ENCODE measurements around the gene MYO1D.
A peak's percentile ranks its signal among the peaks of the same experiment; 100 is the strongest.
"Not testable (repeated sequence)": the region's sequence is repeated elsewhere in the genome, so short reads cannot be mapped to it uniquely, and the experiment has no call there.

Gene MYO1D

DNA sequence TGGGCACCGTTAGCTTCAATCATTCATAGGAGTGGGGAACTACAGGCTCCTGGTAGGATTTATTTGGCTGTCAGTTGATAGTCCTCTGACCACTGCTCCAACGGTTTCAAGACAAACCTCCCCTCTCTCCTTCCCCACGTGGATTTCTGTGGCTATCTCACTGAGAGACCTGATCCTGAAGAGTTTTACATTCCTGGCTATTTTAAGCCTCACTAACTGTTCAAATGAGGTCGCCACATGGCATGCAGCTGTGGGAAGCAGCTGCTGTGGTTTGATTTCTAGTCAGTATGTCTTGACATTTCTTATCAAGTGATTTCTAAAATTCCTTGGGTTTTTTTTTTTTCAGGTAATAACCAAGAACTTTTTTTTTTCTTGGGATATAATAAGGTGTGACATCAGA is 351.8 kb downstream of the MYO1D start:
- DNase-seq (ENCODE audit: insufficient read length, low spot score) (no peak), FAIRE-seq (no peak)
- TF ChIP-seq, protein P1, sequence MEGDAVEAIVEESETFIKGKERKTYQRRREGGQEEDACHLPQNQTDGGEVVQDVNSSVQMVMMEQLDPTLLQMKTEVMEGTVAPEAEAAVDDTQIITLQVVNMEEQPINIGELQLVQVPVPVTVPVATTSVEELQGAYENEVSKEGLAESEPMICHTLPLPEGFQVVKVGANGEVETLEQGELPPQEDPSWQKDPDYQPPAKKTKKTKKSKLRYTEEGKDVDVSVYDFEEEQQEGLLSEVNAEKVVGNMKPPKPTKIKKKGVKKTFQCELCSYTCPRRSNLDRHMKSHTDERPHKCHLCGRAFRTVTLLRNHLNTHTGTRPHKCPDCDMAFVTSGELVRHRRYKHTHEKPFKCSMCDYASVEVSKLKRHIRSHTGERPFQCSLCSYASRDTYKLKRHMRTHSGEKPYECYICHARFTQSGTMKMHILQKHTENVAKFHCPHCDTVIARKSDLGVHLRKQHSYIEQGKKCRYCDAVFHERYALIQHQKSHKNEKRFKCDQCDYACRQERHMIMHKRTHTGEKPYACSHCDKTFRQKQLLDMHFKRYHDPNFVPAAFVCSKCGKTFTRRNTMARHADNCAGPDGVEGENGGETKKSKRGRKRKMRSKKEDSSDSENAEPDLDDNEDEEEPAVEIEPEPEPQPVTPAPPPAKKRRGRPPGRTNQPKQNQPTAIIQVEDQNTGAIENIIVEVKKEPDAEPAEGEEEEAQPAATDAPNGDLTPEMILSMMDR (IDR thresholded peaks at IDR 0.05; ENCODE audit: insufficient read depth, missing control alignments) = no peak

DNA sequence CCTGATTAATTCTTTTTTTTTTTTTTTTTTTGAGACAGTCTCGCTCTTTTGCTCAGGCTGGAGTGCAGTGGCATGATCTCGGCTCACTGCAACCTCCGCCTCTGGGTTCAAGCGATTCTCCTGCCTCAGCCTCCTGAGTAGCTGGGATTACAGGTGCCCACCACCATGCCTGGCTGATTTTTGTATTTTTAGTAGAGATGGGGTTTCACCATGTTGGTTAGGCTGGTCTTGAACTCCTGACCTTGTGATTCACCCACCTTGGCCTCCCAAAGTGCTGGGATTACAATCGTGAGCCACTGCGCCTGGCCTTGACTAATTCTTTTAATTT is 352.4 kb downstream of the MYO1D start:
- FAIRE-seq; DNase-seq (ENCODE audit: insufficient read length, low spot score): not testable (repeated sequence)

DNA sequence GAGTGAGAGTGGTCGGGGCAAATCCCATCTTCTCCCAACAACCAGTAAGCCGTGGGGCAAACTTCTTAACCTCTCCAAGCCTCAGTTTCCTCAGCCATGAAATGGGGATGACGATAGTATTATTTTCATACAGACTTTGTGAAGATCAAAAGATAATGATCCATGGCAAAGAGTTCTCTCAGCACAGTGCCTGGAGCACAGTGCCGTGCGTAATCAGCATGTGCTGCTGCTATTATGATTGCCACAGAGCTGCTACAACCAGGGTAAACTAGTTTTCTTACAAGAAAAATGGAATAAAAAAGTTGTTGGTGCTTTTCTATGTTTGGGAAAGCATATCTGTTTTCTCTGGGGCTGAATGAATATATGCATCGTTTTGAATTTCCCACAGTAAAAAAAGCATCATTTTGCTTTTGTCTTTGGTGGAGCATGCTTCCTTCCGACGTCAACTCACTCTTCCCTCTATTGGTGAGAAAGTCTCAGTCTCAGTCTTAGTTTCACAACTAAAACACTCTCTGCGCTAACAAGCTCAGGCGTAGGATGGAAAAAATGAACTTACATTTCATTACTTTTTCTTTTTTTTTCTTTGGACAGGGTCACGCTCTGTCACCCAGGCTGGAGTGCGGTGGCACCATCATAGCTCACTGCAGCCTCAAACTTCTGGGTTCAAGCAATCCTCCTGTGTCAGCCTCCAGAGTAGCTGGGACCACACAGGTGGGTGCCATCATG is 352.9 kb downstream of the MYO1D start:
- DNase-seq (ENCODE audit: insufficient read length, low spot score) = no peak
- TF ChIP-seq, protein P1 (IDR thresholded peaks at IDR 0.05; ENCODE audit: insufficient read depth, missing control alignments) = no peak
- FAIRE-seq = no peak

DNA sequence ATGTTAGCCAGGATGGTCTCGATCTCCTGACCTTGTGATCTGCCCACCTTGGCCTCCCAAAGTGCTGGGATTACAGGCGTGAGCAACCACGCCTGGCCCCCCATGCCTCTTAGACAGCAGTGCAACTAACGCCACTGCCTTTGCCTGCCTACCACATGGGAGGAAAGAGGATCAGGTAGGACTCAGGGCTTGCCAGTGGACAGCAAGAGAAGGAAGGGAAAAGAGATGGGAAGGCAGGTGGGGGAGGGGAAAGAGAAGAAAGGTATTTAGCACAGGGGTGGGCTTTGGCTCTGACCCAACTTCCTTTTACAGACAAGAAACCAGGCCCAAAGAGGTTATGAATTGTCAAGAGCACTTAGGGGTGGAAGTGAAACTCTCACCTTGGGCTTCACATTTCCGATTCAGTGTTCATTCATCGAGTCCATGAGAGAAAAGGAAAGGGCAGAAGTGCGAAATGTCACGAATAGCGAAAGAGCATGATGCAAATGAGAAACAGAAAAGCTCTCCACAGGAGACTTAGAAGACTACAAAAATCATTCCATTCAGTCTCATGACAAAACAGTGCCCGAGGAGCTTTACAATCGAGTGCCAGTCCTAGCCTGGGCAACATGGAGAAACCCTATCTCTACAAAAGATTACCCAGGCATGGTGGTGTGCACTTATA is 353.8 kb downstream of the MYO1D start:
- no peak for FAIRE-seq

DNA sequence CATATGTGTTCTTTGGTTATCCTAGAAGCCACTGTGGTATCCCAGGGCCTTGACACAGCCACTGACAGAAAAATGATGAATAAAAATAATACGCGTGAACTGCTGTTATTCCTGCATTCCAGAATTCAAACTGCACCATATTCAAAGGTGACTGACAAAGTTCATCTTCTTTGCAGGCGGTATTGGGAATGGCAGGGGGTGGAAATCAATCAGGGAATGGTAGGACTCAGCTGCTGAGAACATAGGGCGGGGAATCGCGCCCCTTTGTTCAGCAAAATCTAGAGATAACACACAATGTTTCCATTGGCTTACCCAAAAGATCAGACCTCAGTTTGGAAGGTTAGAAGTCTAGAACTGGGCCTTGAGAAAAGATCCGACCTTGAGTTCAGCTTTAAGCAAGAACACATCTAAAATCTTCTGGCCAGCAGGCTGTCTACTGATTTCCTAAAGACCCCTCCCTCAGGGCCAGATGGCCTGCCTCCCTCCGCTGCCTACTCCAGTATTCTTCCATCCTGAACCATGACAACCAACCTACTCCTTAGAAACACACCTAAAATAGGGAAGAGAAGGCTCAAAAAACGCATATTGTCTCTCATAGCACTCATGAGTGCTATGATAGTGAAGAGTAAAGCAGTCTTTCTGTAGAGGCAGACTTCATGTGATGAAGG is 356.1 kb downstream of the MYO1D start:
- TF ChIP-seq, protein P1 (IDR thresholded peaks at IDR 0.05; ENCODE audit: insufficient read depth, missing control alignments) = no peak
- FAIRE-seq = peak; percentile 53

More for the DNA sequence above, 353.8 kb downstream of the MYO1D start:
- DNase-seq (ENCODE audit: insufficient read length, low spot score) = no peak
- TF ChIP-seq, protein P1 (IDR thresholded peaks at IDR 0.05; ENCODE audit: insufficient read depth, missing control alignments) = no peak

DNA sequence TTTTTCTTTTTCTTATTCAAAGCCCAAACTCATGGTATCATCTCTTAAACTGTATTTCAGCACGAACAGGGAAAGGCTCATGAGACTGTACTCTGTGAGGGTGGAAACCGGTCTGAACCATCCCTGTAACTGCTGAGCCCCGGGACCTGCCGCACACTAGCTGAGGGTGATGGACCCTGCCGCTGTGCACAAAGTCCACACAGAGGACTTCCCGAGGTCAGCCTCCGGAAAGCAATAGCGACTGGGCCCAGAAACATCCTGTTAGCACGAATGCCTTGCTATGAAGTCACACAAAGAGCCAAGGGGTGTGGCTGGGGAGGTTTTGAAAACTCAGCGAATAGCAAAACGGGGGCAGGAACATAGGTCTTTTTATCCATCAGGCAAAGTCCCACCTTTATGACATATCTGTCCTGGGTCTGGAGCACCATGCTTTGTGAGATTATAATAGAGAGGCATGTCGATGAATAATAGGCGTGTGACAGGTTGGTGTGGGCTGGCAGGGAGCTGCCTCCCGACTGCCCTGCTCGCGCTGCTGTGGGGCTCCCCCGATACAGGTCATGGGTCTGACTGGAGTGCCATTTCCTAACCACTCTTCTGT is 356.7 kb downstream of the MYO1D start:
- FAIRE-seq (no peak), DNase-seq (ENCODE audit: insufficient read length, low spot score) (no peak)
- TF ChIP-seq, protein P1 (IDR thresholded peaks at IDR 0.05; ENCODE audit: insufficient read depth, missing control alignments) = no peak

More for the DNA sequence above, 356.1 kb downstream of the MYO1D start:
- no peak for DNase-seq (ENCODE audit: insufficient read length, low spot score)

DNA sequence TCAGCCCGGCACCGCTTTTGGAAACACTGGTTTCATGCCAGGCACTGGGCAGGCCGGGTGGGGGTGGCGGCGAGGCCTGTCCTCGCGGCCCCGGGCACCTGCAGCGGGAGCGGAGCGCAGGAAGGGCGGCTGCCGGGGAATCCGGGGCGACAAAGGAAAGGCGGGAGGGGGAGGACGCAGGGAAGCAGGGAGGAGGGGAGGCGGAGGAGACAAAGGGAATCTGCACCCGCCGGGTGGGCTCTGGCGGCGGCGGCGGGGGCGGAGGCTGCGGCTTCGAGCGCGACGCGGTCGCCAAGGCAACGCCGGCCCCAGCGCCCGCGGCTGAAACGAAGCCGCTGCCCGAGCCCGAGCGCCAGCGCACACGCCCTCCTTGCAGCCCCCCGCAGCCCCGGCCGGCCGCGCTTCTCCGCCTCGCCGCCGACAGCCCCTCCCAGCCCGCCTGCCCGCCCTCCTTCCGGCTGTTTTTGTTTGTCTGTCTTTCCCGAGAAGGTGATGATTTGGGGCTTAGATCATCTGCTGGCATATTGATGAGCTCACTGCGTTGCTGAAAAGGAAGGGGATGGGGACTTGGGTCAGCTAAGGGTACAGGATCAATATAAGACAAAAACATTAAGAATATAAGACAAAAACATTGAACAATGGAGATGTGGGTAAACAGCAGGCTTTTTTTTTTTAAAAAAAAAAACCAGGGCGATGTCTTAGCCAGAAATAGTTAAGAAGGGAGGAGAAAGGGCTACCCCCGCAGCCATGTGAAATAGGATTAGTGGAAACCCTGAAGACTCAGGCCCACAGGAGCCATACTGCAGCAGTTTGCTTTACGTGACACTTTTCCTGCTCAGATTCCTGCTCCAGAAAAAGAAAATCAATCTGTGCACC is 357.5 kb downstream of the MYO1D start:
- DNase-seq (ENCODE audit: insufficient read length, low spot score) (no peak), FAIRE-seq (no peak)
- TF ChIP-seq, protein P1 (IDR thresholded peaks at IDR 0.05; ENCODE audit: insufficient read depth, missing control alignments) = no peak

Data from D721Med (cell line).